Stimulated activated CD4-positive, alpha-beta T cell treated with anti-CD3 and anti-CD28 coated beads, Interleukin-2, amount 100 ng/mL, for 24 hours (primary cell): ENCODE measurements around the gene SDHAF4.
"Not testable (repeated sequence)": the region's sequence is repeated elsewhere in the genome, so short reads cannot be mapped to it uniquely, and the experiment has no call there.

Source experiments
- DNase-seq, 2 donors: peaks; one replicate each; pipeline ENCODE4 v3.0.0-alpha.2; 2020

SDHAF4 gene

GRCh38 chr6:70593118-70593486, 26.4 kb downstream of the SDHAF4 start:
- no peak for DNase-seq

- no peak for DNase-seq
Observed at GRCh38 chr6:70599187-70599586, 32.5 kb downstream of the SDHAF4 start.

- no peak for DNase-seq
Observed at GRCh38 chr6:70601014-70601413, 34.3 kb downstream of the SDHAF4 start.

GRCh38 chr6:70604254-70604653, 37.5 kb downstream of the SDHAF4 start:
- no peak for DNase-seq

GRCh38 chr6:70607371-70607770, 40.6 kb downstream of the SDHAF4 start:
- not testable (repeated sequence) for DNase-seq

- DNase-seq = not testable (repeated sequence)
Observed at GRCh38 chr6:70609181-70609580, 42.5 kb downstream of the SDHAF4 start.

- DNase-seq = no peak
Observed at GRCh38 chr6:70616728-70617260, 50.1 kb downstream of the SDHAF4 start.

- DNase-seq = no peak
Observed at GRCh38 chr6:70620746-70621145, 54.0 kb downstream of the SDHAF4 start.

GRCh38 chr6:70622461-70622860, 55.7 kb downstream of the SDHAF4 start:
- no peak for DNase-seq

- no peak for DNase-seq
Observed at GRCh38 chr6:70625436-70625835, 58.7 kb downstream of the SDHAF4 start.

GRCh38 chr6:70627500-70628254, 60.9 kb downstream of the SDHAF4 start:
- no peak for DNase-seq

- DNase-seq = no peak
Observed at GRCh38 chr6:70629929-70630328, 63.2 kb downstream of the SDHAF4 start.

- no peak for DNase-seq
Observed at GRCh38 chr6:70633870-70634269, 67.1 kb downstream of the SDHAF4 start.

- no peak for DNase-seq
Observed at GRCh38 chr6:70636596-70636995, 69.9 kb downstream of the SDHAF4 start.

GRCh38 chr6:70638468-70638867, 71.7 kb downstream of the SDHAF4 start:
- DNase-seq = no peak
